ENCODE results near the gene HOTAIR. TPM values are rescaled to one million over a fixed set of nuclear protein-coding genes. Genes with fewer than 3 reads are reported as not detected.

The HOTAIR gene
- total RNA-seq (2022), result not detected in 2 replicates
- not detected for Bru-seq, nascent RNA
- not detected for BruChase-seq, experiment 1, labeled RNA remaining after a 6-hour chase
- percentile 6 among the genes with signal in this experiment for BruChase-seq, experiment 2, labeled RNA remaining after a 2-hour chase
- long read RNA-seq, result 0 reads

DNA sequence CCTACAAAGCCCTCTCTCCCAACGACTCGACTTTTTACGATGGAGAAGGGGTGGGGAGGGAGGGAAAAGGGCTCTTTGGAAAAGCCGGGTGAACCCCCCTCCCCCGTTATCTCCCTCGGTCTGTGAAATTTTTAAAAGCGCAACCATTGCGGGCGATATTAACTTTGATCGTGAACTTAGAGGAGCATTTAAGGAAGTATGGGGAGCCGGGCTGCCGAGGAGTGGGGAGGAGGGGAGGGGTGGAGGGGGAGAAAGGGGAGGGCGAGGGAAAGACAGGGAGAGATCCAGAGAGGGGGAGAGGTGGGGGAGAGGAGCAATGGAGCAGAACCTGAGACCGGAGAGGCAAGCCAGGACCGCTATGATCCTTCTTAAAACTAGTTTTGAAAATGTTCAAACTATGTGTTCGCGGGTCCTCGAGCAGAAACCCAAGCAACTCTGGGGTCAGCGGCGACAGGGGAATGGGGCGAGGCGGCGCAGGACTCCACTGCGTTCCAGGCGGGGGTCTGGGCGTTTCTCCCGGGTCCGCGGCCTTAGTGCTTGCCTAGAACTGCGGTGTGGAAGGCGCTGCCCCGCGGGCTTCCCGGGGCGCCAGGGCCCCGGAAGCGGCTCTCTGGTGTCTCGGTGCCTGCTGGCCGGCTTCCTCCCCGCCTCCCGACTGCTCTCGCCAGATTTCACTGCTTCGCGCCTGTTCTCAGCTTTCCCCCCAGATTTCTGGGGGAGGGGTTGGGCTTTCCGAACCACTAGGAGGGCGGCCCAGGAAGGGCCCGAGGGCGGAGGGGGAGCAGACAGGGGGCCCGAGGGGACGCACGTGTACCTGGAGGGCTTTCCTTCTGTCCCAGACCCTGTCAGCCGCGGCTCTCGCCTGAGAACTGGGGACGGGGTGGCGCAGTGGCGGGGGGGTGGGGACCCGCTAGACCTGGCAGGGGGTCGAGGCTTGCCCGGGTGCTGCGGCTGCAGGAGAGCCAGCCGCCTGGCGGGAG, at the start of gene HOTAIR:
Gene HOTAIR, minus strand, starts transcription at position 871 of the 980 bp plus-strand sequence.
- Mint-ChIP-seq H3K9me3 (ENCODE audit: low read depth, unreplicated experiment) (no peaks in the 10 kb centered on the region), H3K27ac (ENCODE audit: unreplicated experiment) (no peak within 1 kb of the TSS), H3K27me3 (ENCODE audit: unreplicated experiment) (peaks cover 76% of the 10 kb centered on the region), H3K4me3 (ENCODE audit: low read depth, unreplicated experiment) (peak within 1 kb of the TSS; percentile 58), H3K36me3 (ENCODE audit: insufficient read depth, unreplicated experiment) (peaks cover 8% of the 10 kb centered on the region), H3K4me1 (ENCODE audit: low read depth, unreplicated experiment) (peaks cover 8% of the 10 kb centered on the region)
- intact Hi-C loops (cut with micrococcal nuclease; ENCODE audit: unreplicated experiment), result no loop called here
- no peak for TF ChIP-seq CTCF (IDR thresholded peaks at IDR 0.05; ENCODE audit: unreplicated experiment)
- no peak for DNase-seq
- CTCF ChIA-PET, result interaction anchor here (0.6 kb wide), 1 partner anchor 231 kb away, joined by 4 read pairs; no protein-coding TSS in a partner anchor
- no TSS peak for BruUV-seq (replicated peaks)

DNA sequence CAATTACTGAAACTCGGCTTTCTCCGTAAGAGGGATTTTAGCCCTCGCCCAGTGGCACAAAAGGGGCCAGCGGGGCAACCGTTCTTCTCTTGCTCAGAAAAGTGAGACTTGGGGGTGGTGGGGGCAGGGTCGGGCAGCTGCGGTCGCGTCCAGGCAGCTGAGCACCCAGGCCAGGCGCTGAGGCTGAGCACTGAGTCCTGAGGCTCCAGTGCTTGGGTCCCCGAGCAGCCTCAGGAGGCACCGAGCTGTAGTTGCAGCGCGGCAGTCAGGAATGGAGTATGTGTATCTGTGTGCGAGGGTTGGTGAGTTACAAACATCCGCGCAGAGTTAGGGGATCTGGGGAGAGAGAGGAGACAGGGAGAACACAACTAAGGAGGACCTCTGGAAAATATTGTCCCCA, 49.4 kb upstream of the HOTAIR start:
- Mint-ChIP-seq H3K27ac (ENCODE audit: unreplicated experiment) (no peak overlapping the region), H3K27me3 (ENCODE audit: unreplicated experiment) (peaks cover 100% of the 10 kb centered on the region), H3K9me3 (ENCODE audit: low read depth, unreplicated experiment) (no peaks in the 10 kb centered on the region), H3K4me3 (ENCODE audit: low read depth, unreplicated experiment) (no peak overlapping the region), H3K4me1 (ENCODE audit: low read depth, unreplicated experiment) (no peaks in the 10 kb centered on the region), H3K36me3 (ENCODE audit: insufficient read depth, unreplicated experiment) (peaks cover 6% of the 10 kb centered on the region)
- no TSS peak for BruUV-seq (replicated peaks)
- CTCF ChIA-PET, result interaction anchor here (0.7 to 1.6 kb wide), 3 partner anchors 9 to 307 kb away, joined by 3 to 5 read pairs (median 3); partner anchors contain the start of gene HOXC5
- no peak for TF ChIP-seq CTCF (IDR thresholded peaks at IDR 0.05; ENCODE audit: unreplicated experiment)
- intact Hi-C loops (cut with micrococcal nuclease; ENCODE audit: unreplicated experiment), result no loop called here
- DNase-seq, result no peak

- Mint-ChIP-seq H3K4me3 (ENCODE audit: low read depth, unreplicated experiment) (no peak overlapping the region), H3K4me1 (ENCODE audit: low read depth, unreplicated experiment) (no peaks in the 10 kb centered on the region), H3K27ac (ENCODE audit: unreplicated experiment) (no peak overlapping the region), H3K9me3 (ENCODE audit: low read depth, unreplicated experiment) (no peaks in the 10 kb centered on the region), H3K36me3 (ENCODE audit: insufficient read depth, unreplicated experiment) (peaks cover under 1% of the 10 kb centered on the region), H3K27me3 (ENCODE audit: unreplicated experiment) (peaks cover 90% of the 10 kb centered on the region)
- DNase-seq, result no peak
- no peak for TF ChIP-seq CTCF (IDR thresholded peaks at IDR 0.05; ENCODE audit: unreplicated experiment)
- CTCF ChIA-PET, result interaction anchor here (0.6 to 1.6 kb wide), 4 partner anchors 9 to 1519 kb away, joined by 3 to 5 read pairs (median 3); partner anchors contain the start of gene HOXC5
- intact Hi-C loops (cut with micrococcal nuclease; ENCODE audit: unreplicated experiment), result no loop called here
- no TSS peak for BruUV-seq (replicated peaks)
Observed at GRCh38 chr12:54022960-54023884, 48.5 kb upstream of the HOTAIR start.

Measured in Calu3 (cell line).